ENCODE measurements around the gene CPED1.
"Not testable (repeated sequence)": the region's sequence is repeated elsewhere in the genome, so short reads cannot be mapped to it uniquely, and the experiment has no call there.

The CPED1 gene

GRCh38 chr7:121274467-121274866, 286.0 kb downstream of the CPED1 start:
- no peak for DNase-seq (ENCODE audit: low read depth in 4 of 4, low spot score in 1 of 4)

- DNase-seq (ENCODE audit: low read depth in 4 of 4, low spot score in 1 of 4) = no peak
Measured at GRCh38 chr7:121275204-121275603, 286.7 kb downstream of the CPED1 start.

- no peak for DNase-seq (ENCODE audit: low read depth in 4 of 4, low spot score in 1 of 4)
Measured at GRCh38 chr7:121276313-121276712, 287.8 kb downstream of the CPED1 start.

GRCh38 chr7:121278120-121279021, 289.9 kb downstream of the CPED1 start:
- DNase-seq (ENCODE audit: low read depth in 4 of 4, low spot score in 1 of 4) = no peak

GRCh38 chr7:121279060-121279620, 290.6 kb downstream of the CPED1 start:
- DNase-seq (ENCODE audit: low read depth in 4 of 4, low spot score in 1 of 4) = no peak

GRCh38 chr7:121279822-121280221, 291.3 kb downstream of the CPED1 start:
- DNase-seq (ENCODE audit: low read depth in 4 of 4, low spot score in 1 of 4) = no peak

GRCh38 chr7:121280656-121281055, 292.1 kb downstream of the CPED1 start:
- DNase-seq (ENCODE audit: low read depth in 4 of 4, low spot score in 1 of 4) = no peak

GRCh38 chr7:121282129-121282528, 293.6 kb downstream of the CPED1 start:
- DNase-seq (ENCODE audit: low read depth in 4 of 4, low spot score in 1 of 4) = no peak

GRCh38 chr7:121285066-121285667, 296.7 kb downstream of the CPED1 start:
- DNase-seq (ENCODE audit: low read depth in 4 of 4, low spot score in 1 of 4) = no peak

- no peak for DNase-seq (ENCODE audit: low read depth in 4 of 4, low spot score in 1 of 4)
Measured at GRCh38 chr7:121286186-121286585, 297.7 kb downstream of the CPED1 start.

- no peak for DNase-seq (ENCODE audit: low read depth in 4 of 4, low spot score in 1 of 4)
Measured at GRCh38 chr7:121286742-121287734, 298.5 kb downstream of the CPED1 start.

GRCh38 chr7:121288894-121289293, 300.4 kb downstream of the CPED1 start:
- DNase-seq (ENCODE audit: low read depth in 4 of 4, low spot score in 1 of 4) = no peak

GRCh38 chr7:121289930-121290329, 301.4 kb downstream of the CPED1 start:
- not testable (repeated sequence) for DNase-seq (ENCODE audit: low read depth in 4 of 4, low spot score in 1 of 4)

GRCh38 chr7:121294448-121294992, 306.0 kb downstream of the CPED1 start:
- no peak for DNase-seq (ENCODE audit: low read depth in 4 of 4, low spot score in 1 of 4)

GRCh38 chr7:121297843-121298242, 309.3 kb downstream of the CPED1 start:
- no peak for DNase-seq (ENCODE audit: low read depth in 4 of 4, low spot score in 1 of 4)

- no peak for DNase-seq (ENCODE audit: low read depth in 4 of 4, low spot score in 1 of 4)
Measured at GRCh38 chr7:121298831-121299239, 310.3 kb downstream of the CPED1 start.

- no peak for DNase-seq (ENCODE audit: low read depth in 4 of 4, low spot score in 1 of 4)
Measured at GRCh38 chr7:121300685-121301420, 312.3 kb downstream of the CPED1 start.

GRCh38 chr7:121301446-121302213, 313.1 kb downstream of the CPED1 start:
- DNase-seq (ENCODE audit: low read depth in 4 of 4, low spot score in 1 of 4) = no peak

GRCh38 chr7:121302214-121302745, 313.8 kb downstream of the CPED1 start:
- DNase-seq (ENCODE audit: low read depth in 4 of 4, low spot score in 1 of 4) = no peak

Data from stimulated activated CD4-positive, alpha-beta T cell treated with anti-CD3 and anti-CD28 coated beads, Interleukin-1b, Interleukin-23, amount 100 ng/mL, for 24 hours (primary cell).